HCT116 (cell line): Measurements from ENCODE around the gene RNASEH2A. TPM values are rescaled to one million over a fixed set of nuclear protein-coding genes. Genes with fewer than 3 reads are reported as not detected.

Source experiments
- ATAC-seq: fragments of 200-7000 bp; cut with Tn5 transposase; 2 replicates; pipeline ENCODE4 v1.9.1; 2020; ENCODE audit warnings: mild to moderate bottlenecking, moderate library complexity
- BruUV-seq: library from RNA; stranded (reverse); fragments of 400-500 nt; replicated peaks from 2 replicates; lab custom pipeline; 2021; lab: Mats Ljungman, UMichigan
- CTCF ChIA-PET: fragments of 300-600 bp; sonication (Branson Sonifier 250); formaldehyde crosslinking; loops from one replicate; lab custom pipeline; 2021; ENCODE audit warnings: antibody characterized with exemption; lab: Charles Lee
- POLR2A ChIA-PET: fragments of 300-600, 350-600 bp; sonication (Branson Sonifier 250); formaldehyde crosslinking; loops from one replicate; lab custom pipeline; 2021; ENCODE audit warnings: antibody characterized with exemption; lab: Charles Lee
- RAD21 ChIA-PET, 2 experiments: fragments of 300-600 bp; sonication (Branson Sonifier 250); formaldehyde crosslinking; loops; one replicate each; lab custom pipeline; 2023; ENCODE audit warnings: low total read pairs in 2 of 2; ENCODE audit not compliant: uncharacterized antibody in 2 of 2, unreplicated experiment in 2 of 2, low non-redundant PET in 1 of 2; lab: Charles Lee
- DNase-seq: peaks from one replicate; pipeline ENCODE4 v3.0.0-alpha.2; 2010; ENCODE audit warnings: low read depth, low spot score
- H2AFZ ChIP-seq: fragments of 200-600 bp; shearing (Covaris generic), sonication (generic); 2 replicates; pipeline ENCODE4 v1.6.1; 2017; ENCODE audit warnings: low read depth, mixed run types, mixed read lengths, antibody characterized with exemption, low read length; ENCODE audit not compliant: poor library complexity, severe bottlenecking
- H3K27ac ChIP-seq: 2 replicates; pipeline ENCODE4 v1.5.1; 2012; ENCODE audit warnings: low read depth, low read length
- H3K27me3 ChIP-seq: fragments of 200-600 bp; sonication (generic); 2 replicates; pipeline ENCODE4 v1.6.1; 2016; ENCODE audit warnings: mixed run types, low read length, mixed read lengths; ENCODE audit not compliant: insufficient read depth
- H3K36me3 ChIP-seq, 2 experiments: fragments of 200-500 bp in 1 of 2; fragments of 200-600 bp in 1 of 2; sonication (Bioruptor generic) in 1 of 2; sonication (generic) in 1 of 2; 2 replicates each; pipeline versions ENCODE4 v1.5.1 to v1.6.1; 2014 to 2016; ENCODE audit warnings: low read length in 2 of 2, inconsistent platforms in 1 of 2, mixed read lengths in 1 of 2, mixed run types in 1 of 2; ENCODE audit not compliant: insufficient read depth in 2 of 2, control insufficient read depth in 1 of 2
- H3K4me1 ChIP-seq, 2 experiments: fragments of 200-600 bp in 1 of 2; sonication (generic) in 1 of 2; 2 replicates each; pipeline versions ENCODE4 v1.5.1 to v1.6.1; 2012 to 2017; ENCODE audit warnings: low read length in 2 of 2, inconsistent platforms in 1 of 2, mild to moderate bottlenecking in 1 of 2, mixed read lengths in 1 of 2, mixed run types in 1 of 2, moderate library complexity in 1 of 2; ENCODE audit not compliant: insufficient read depth in 2 of 2, control insufficient read depth in 1 of 2
- H3K4me2 ChIP-seq: fragments of 200-600 bp; sonication (generic); 2 replicates; pipeline ENCODE4 v1.6.1; 2017; ENCODE audit warnings: mixed run types, low read length, mixed read lengths
- H3K4me3 ChIP-seq, 2 experiments: fragments of 200-600 bp in 1 of 2; sonication (generic) in 1 of 2; replicated peaks in 1 of 2; 2 replicates each; pipeline ENCODE4 v1.5.1; 2011 to 2016; ENCODE audit warnings: low read length in 2 of 2, control low read depth in 1 of 2, low read depth in 1 of 2, mild to moderate bottlenecking in 1 of 2, mixed read lengths in 1 of 2, mixed run types in 1 of 2
- H3K79me2 ChIP-seq: fragments of 200-600 bp; sonication (generic); 2 replicates; pipeline ENCODE4 v1.6.1; 2017; ENCODE audit warnings: mild to moderate bottlenecking, mixed run types, low read length, moderate library complexity, mixed read lengths; ENCODE audit not compliant: insufficient read depth
- H3K9ac ChIP-seq: fragments of 200-600 bp; sonication (generic); 2 replicates; pipeline ENCODE4 v1.6.1; 2016; ENCODE audit warnings: low read length, mixed read lengths
- H3K9me2 ChIP-seq: fragments of 200-600 bp; sonication (generic), shearing (Covaris generic); 2 replicates; pipeline ENCODE4 v1.6.1; 2017; ENCODE audit warnings: mixed run types, mild to moderate bottlenecking, moderate library complexity; ENCODE audit not compliant: insufficient read depth
- H3K9me3 ChIP-seq, 2 experiments: fragments of 200-500 bp in 1 of 2; fragments of 200-600 bp in 1 of 2; sonication (Bioruptor generic) in 1 of 2; sonication (generic) in 1 of 2; 2 replicates each; pipeline ENCODE4 v1.6.1; 2014 to 2017; ENCODE audit warnings: low read length in 2 of 2, mixed read lengths in 2 of 2, inconsistent platforms in 1 of 2, low read depth in 1 of 2, mild to moderate bottlenecking in 1 of 2, mixed run types in 1 of 2, moderate library complexity in 1 of 2; ENCODE audit not compliant: control insufficient read depth in 1 of 2, insufficient read depth in 1 of 2
- H4K20me1 ChIP-seq: fragments of 200-600 bp; sonication (generic), shearing (Covaris generic); 2 replicates; pipeline ENCODE4 v1.6.1; 2017; ENCODE audit warnings: mixed run types, mild to moderate bottlenecking, moderate library complexity; ENCODE audit not compliant: insufficient read depth
- CBX3 ChIP-seq: IDR thresholded peaks from 2 replicates; pipeline ENCODE4 v1.6.1; 2012; ENCODE audit warnings: low read depth
- CEBPB ChIP-seq: IDR thresholded peaks from 2 replicates; pipeline ENCODE4 v1.6.1; 2012; ENCODE audit warnings: low read depth
- CTCF ChIP-seq, 3 experiments: fragments of 200-600 bp in 1 of 3; sonication (generic) in 1 of 3; IDR thresholded peaks in 2 of 3; conservative IDR thresholded peaks in 1 of 3; 2 replicates each; pipeline ENCODE4 v1.5.1; 2012 to 2017; ENCODE audit warnings: low read depth in 2 of 3, low read length in 2 of 3, antibody characterized with exemption in 1 of 3, borderline replicate concordance in 1 of 3, control low read depth in 1 of 3, mild to moderate bottlenecking in 1 of 3, mixed read lengths in 1 of 3, mixed run types in 1 of 3, moderate library complexity in 1 of 3; ENCODE audit not compliant: insufficient read depth in 1 of 3
- EZH2 ChIP-seq: fragments of 200-600 bp; sonication (generic); IDR thresholded peaks from 2 replicates; pipeline ENCODE4 v1.6.1; 2017; ENCODE audit warnings: antibody characterized with exemption, mixed run types
- FOSL1 ChIP-seq: IDR thresholded peaks from 2 replicates; pipeline ENCODE4 v1.6.1; 2012; ENCODE audit warnings: low read depth
- RAD21 ChIP-seq: IDR thresholded peaks from 2 replicates; pipeline ENCODE4 v1.6.1; 2012; ENCODE audit warnings: low read depth, mild to moderate bottlenecking
- REST ChIP-seq: IDR thresholded peaks from 2 replicates; pipeline ENCODE4 v1.6.1; 2012; ENCODE audit warnings: low read depth
- SP1 ChIP-seq: IDR thresholded peaks from 2 replicates; pipeline ENCODE4 v1.6.1; 2012; ENCODE audit warnings: low read depth
- TCF7L2 ChIP-seq: IDR thresholded peaks from 2 replicates; pipeline ENCODE4 v1.7.0; 2011; ENCODE audit warnings: borderline replicate concordance, inconsistent platforms; ENCODE audit not compliant: insufficient read depth, insufficient read length; ENCODE audit errors: extremely low read depth
- YY1 ChIP-seq: IDR thresholded peaks from 2 replicates; pipeline ENCODE4 v1.6.1; 2011; ENCODE audit warnings: low read length, low read depth, moderate library complexity, mild to moderate bottlenecking; ENCODE audit not compliant: insufficient replicate concordance; ENCODE audit errors: extremely low read depth
- ZNF274 ChIP-seq: fragments of 200-500 bp; sonication (Bioruptor generic); IDR thresholded peaks from 2 replicates; pipeline ENCODE4 v1.6.1; 2014; ENCODE audit warnings: mild to moderate bottlenecking, low read depth, low read length, inconsistent platforms
- intact Hi-C: fragments of 100-400 bp; cut with micrococcal nuclease; formaldehyde crosslinking; loops from 2 replicates; pipeline ENCODE4 v1.10.0; 2022
- total RNA-seq: library from RNA; stranded (reverse); gene quantifications from one replicate; pipeline ENCODE4 v1.2.1, GENCODE V29; 2021; ENCODE audit not compliant: unreplicated experiment

Gene RNASEH2A
- total RNA-seq, 1 experiment from 2014 or later, result 54.5 TPM

- H3K79me2 ChIP-seq, result peaks cover 20% of the 10 kb centered on the region
- TF ChIP-seq EZH2 (no peak), CEBPB (no peak), CBX3 (no peak), TCF7L2 (no peak), FOSL1 (no peak)
- RAD21 ChIA-PET, result no interaction called here
- no peak for ATAC-seq
- no TSS peak for BruUV-seq
- H2AFZ ChIP-seq, result no peak overlapping the region
- H4K20me1 ChIP-seq, result no peaks in the 10 kb centered on the region
- CTCF ChIA-PET, result interaction anchor here (1.1 to 6.4 kb wide), 5 partner anchors 17 to 703 kb away, joined by 3 to 123 read pairs (median 52); partner anchors contain the start of gene HOOK2
- POLR2A ChIA-PET, result interaction anchor here (0.5 to 6.7 kb wide), 3 partner anchors 18 to 36 kb away, joined by 3 to 172 read pairs (median 98); partner anchors contain the start of gene HOOK2
- peaks cover 33 to 68% of the 10 kb centered on the region in 2 experiments for H3K4me1 ChIP-seq
- DNase-seq, result no peak
- intact Hi-C loops, result no loop called here
- peak overlapping the region; percentile 96 for H3K27ac ChIP-seq
- H3K9me3 ChIP-seq, result no peaks in the 10 kb centered on the region
- H3K9ac ChIP-seq, result peak overlapping the region; percentile 93
- H3K4me2 ChIP-seq, result peak overlapping the region; percentile 99
- no peaks in the 10 kb centered on the region for H3K9me2 ChIP-seq
- peak overlapping the region; percentile 77 to 84 for H3K4me3 ChIP-seq
- H3K27me3 ChIP-seq, result no peaks in the 10 kb centered on the region
- H3K36me3 ChIP-seq, result peaks cover 2 to 4% of the 10 kb centered on the region in 2 experiments; a peak in 3 of 4 replicates
Observed at GRCh38 chr19:12794196-12794941, 12.0 kb upstream of the RNASEH2A start.

GRCh38 chr19:12794971-12795381 lies 11.4 kb upstream of the RNASEH2A start:
- ATAC-seq (no peak), DNase-seq (no peak)
- Histone ChIP-seq H3K36me3 (peaks cover 4 to 10% of the 10 kb centered on the region in 2 experiments; a peak in 3 of 4 replicates), H3K9ac (peak overlapping the region; percentile 93; the same call in 1 of the 2 replicates), H3K4me1 (peaks cover 32 to 71% of the 10 kb centered on the region in 2 experiments), H3K4me2 (peak overlapping the region; percentile 99), H4K20me1 (no peaks in the 10 kb centered on the region), H3K9me3 (no peaks in the 10 kb centered on the region), H3K4me3 (no peak overlapping the region), H2AFZ (no peak overlapping the region), H3K27ac (peak overlapping the region; percentile 96), H3K9me2 (no peaks in the 10 kb centered on the region), H3K79me2 (peaks cover 26% of the 10 kb centered on the region), H3K27me3 (no peaks in the 10 kb centered on the region)
- ChIA-PET CTCF (interaction anchor here (1.1 to 6.4 kb wide), 10 partner anchors 18 to 704 kb away, joined by 3 to 123 read pairs (median 6); partner anchors contain the start of genes HOOK2 and TRIR), RAD21 (interaction anchor here (1.6 to 3.4 kb wide), 3 partner anchors 17 to 29 kb away, joined by 11 to 15 read pairs (median 12); no protein-coding TSS in a partner anchor), POLR2A (interaction anchor here (0.5 to 6.7 kb wide), 6 partner anchors 8 to 37 kb away, joined by 3 to 172 read pairs (median 5); partner anchors contain the start of gene HOOK2)
- intact Hi-C loops, result no loop called here
- no TSS peak for BruUV-seq
- TF ChIP-seq ZNF274 (no peak), RAD21 (no peak), YY1 (no peak), REST (no peak), FOSL1 (no peak), SP1 (no peak), CTCF (IDR thresholded peaks at IDR 0.05 in 2 of 3, conservative IDR thresholded peaks at IDR 0.05 in 1 of 3; ENCODE audit: borderline replicate concordance in 1 of 3, insufficient read depth in 1 of 3, low read depth in 2 of 3, low read length in 2 of 3) (no peak)
- TF ChIP-seq, all 23 proteins: peak for 0
